ENCODE measurements around the gene TENM4.
"Not testable (repeated sequence)": the region's sequence is repeated elsewhere in the genome, so short reads cannot be mapped to it uniquely, and the experiment has no call there.

TENM4 gene

DNA sequence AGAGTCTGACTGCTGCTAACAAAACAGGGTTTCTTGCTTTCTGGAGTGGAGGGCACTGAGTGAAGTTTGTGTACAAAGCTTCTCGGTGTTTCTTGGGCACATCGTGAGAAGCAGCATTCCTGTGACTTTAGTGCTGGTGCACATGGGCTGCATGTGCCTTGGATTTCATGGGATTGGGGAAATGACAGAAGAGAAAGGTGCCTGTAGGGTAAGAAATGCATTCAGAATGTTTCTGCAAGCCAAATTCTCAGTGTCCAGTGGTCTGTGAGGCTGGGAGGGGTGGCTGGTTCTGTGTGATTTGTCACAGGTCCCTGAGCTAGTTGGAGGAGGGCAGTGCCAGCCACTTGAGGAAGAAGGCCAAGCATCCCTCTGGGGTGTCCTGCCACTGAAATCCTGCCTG lies 462.0 kb downstream of the TENM4 start:
- WGBS, 2 experiments (ENCODE audit: insufficient coverage in 2 of 2): 84 to 94% methylated on average over 2 of the region's 2 CpGs
- Histone ChIP-seq H3K27ac (ENCODE audit: low read depth, low read length, severe bottlenecking) (no peak overlapping the region), H3K4me3 (ENCODE audit: extremely low read depth, insufficient read depth, low read length, poor library complexity, severe bottlenecking) (no peak overlapping the region), H3K4me1 (ENCODE audit: control insufficient read depth, insufficient read depth, low read length, poor library complexity, severe bottlenecking) (no peaks in the 10 kb centered on the region), H3K9me3 (ENCODE audit: control insufficient read depth, low read length) (no peaks in the 10 kb centered on the region), H3K36me3 (ENCODE audit: control insufficient read depth, insufficient read depth, low read length) (no peaks in the 10 kb centered on the region)

DNA sequence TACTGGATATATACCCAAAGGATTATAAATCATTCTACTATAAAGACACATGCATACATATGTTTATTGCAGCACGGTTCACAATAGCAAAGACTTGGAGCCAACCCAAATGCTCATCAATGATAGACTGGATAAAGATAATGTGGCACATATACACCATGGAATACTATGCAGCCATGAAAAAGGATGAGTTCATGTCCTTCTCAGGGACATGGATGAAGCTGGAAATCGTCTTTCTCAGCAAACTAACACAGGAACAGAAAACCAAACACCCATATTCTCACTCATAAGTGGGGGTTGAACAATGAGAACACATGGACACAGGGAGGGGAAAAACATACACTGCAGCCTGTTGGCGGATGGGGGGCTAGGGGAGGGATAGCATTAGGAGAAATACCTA lies 463.0 kb downstream of the TENM4 start:
- H3K27ac ChIP-seq (ENCODE audit: low read depth, low read length, severe bottlenecking); H3K9me3 ChIP-seq (ENCODE audit: control insufficient read depth, low read length); H3K36me3 ChIP-seq (ENCODE audit: control insufficient read depth, insufficient read depth, low read length); H3K4me1 ChIP-seq (ENCODE audit: control insufficient read depth, insufficient read depth, low read length, poor library complexity, severe bottlenecking); H3K4me3 ChIP-seq (ENCODE audit: extremely low read depth, insufficient read depth, low read length, poor library complexity, severe bottlenecking): not testable (repeated sequence)
- WGBS, 2 experiments (ENCODE audit: insufficient coverage in 2 of 2): no CpG with 5 or more reads among the region's 3 CpGs

DNA sequence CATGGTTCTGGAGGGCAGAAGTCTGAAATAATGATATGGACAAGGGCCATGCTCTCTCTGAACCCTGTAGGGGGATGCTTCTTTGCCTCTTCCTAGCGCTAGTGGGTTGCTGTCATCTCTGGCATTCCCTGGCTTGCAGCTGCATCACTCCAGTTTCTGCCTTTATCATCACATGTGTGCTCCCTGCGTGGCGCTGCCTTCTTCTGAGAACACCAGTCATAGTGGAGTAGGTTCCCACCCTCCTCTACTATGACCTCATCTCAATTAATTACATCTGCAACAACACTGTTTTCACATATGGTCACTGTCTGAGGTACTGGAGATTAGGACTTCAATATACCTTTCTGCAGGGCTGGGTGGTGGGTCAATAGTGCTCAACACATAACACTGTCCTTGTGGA lies 463.8 kb downstream of the TENM4 start:
- 95 to 96% methylated on average over 3 of the region's 3 CpGs for WGBS, 2 experiments (ENCODE audit: insufficient coverage in 2 of 2)
- H3K27ac ChIP-seq (ENCODE audit: low read depth, low read length, severe bottlenecking): no peak overlapping the region
- H3K4me1 ChIP-seq (ENCODE audit: control insufficient read depth, insufficient read depth, low read length, poor library complexity, severe bottlenecking): no peaks in the 10 kb centered on the region
- no peaks in the 10 kb centered on the region for H3K36me3 ChIP-seq (ENCODE audit: control insufficient read depth, insufficient read depth, low read length)
- H3K9me3 ChIP-seq (ENCODE audit: control insufficient read depth, low read length): no peaks in the 10 kb centered on the region
- H3K4me3 ChIP-seq (ENCODE audit: extremely low read depth, insufficient read depth, low read length, poor library complexity, severe bottlenecking): no peak overlapping the region

DNA sequence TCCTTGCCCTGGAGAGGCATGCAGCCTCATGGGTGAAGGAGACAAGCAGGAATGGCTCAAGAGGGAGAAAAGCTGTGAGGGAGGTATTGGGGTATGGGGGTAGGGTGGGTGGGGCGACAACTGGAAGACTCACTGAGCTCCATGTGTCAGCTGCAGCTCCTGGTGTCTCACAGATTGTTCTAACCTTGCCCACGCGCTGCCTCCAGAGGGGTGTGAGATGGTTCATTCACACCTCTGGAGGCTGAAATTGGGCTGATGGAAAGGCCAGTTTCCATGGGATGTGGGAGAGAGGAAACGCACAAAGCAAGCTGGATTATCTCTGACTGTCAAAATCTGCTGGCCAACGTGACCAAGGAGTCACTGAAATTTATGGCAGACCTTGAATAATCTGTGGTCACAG lies 465.7 kb downstream of the TENM4 start:
- no peak overlapping the region for H3K4me3 ChIP-seq (ENCODE audit: extremely low read depth, insufficient read depth, low read length, poor library complexity, severe bottlenecking)
- no peaks in the 10 kb centered on the region for H3K4me1 ChIP-seq (ENCODE audit: control insufficient read depth, insufficient read depth, low read length, poor library complexity, severe bottlenecking)
- 88 to 97% methylated on average over 3 to 4 of the region's 5 CpGs for WGBS, 2 experiments (ENCODE audit: insufficient coverage in 2 of 2)
- H3K27ac ChIP-seq (ENCODE audit: low read depth, low read length, severe bottlenecking): no peak overlapping the region
- H3K36me3 ChIP-seq (ENCODE audit: control insufficient read depth, insufficient read depth, low read length): no peaks in the 10 kb centered on the region
- H3K9me3 ChIP-seq (ENCODE audit: control insufficient read depth, low read length): no peaks in the 10 kb centered on the region

DNA sequence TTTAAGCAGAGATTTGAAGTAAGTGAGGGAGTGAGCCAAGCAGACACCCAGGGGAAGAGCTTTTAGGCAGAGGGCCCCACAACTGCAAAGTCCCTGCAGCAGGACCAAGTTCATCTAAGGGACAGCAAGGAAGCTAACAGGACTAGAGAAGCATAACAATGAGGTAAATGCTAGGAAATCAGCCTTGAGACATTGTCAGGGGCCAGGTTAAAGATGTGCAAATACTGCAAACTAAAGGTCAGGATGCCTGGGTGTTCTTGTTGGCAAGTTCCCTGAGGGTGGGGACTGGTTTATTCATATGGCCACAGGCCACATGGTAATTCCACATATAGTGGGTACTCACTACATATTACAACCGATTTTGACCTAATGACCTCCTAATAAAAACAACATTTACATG lies 467.0 kb downstream of the TENM4 start:
- H3K4me1 ChIP-seq (ENCODE audit: control insufficient read depth, insufficient read depth, low read length, poor library complexity, severe bottlenecking): no peaks in the 10 kb centered on the region
- no peaks in the 10 kb centered on the region for H3K36me3 ChIP-seq (ENCODE audit: control insufficient read depth, insufficient read depth, low read length)
- WGBS, 2 experiments (ENCODE audit: insufficient coverage in 2 of 2): no CpG with 5 or more reads among the region's 1 CpG
- H3K27ac ChIP-seq (ENCODE audit: low read depth, low read length, severe bottlenecking): no peak overlapping the region
- H3K4me3 ChIP-seq (ENCODE audit: extremely low read depth, insufficient read depth, low read length, poor library complexity, severe bottlenecking): no peak overlapping the region
- H3K9me3 ChIP-seq (ENCODE audit: control insufficient read depth, low read length): no peaks in the 10 kb centered on the region

DNA sequence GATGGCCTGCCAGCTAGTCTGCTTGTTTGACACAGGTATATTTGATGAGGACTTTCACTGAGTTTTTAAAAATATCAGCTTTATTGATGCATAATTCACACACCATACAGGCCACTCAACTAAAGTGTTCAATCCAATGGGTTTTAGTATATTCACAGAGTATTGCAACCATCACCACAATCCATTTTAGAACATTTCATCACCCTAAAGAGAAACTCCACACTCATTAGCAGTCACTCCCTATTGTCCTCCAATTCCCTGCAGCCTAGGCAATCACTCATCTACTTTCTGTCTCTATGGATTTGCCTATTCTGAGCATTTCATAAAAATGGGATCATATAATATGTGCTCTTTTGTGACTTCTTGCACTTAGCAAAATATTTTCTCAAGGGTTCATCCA lies 468.2 kb downstream of the TENM4 start:
- H3K27ac ChIP-seq (ENCODE audit: low read depth, low read length, severe bottlenecking): no peak overlapping the region
- H3K4me3 ChIP-seq (ENCODE audit: extremely low read depth, insufficient read depth, low read length, poor library complexity, severe bottlenecking): no peak overlapping the region
- H3K9me3 ChIP-seq (ENCODE audit: control insufficient read depth, low read length): no peaks in the 10 kb centered on the region
- H3K4me1 ChIP-seq (ENCODE audit: control insufficient read depth, insufficient read depth, low read length, poor library complexity, severe bottlenecking): no peaks in the 10 kb centered on the region
- no peaks in the 10 kb centered on the region for H3K36me3 ChIP-seq (ENCODE audit: control insufficient read depth, insufficient read depth, low read length)

DNA sequence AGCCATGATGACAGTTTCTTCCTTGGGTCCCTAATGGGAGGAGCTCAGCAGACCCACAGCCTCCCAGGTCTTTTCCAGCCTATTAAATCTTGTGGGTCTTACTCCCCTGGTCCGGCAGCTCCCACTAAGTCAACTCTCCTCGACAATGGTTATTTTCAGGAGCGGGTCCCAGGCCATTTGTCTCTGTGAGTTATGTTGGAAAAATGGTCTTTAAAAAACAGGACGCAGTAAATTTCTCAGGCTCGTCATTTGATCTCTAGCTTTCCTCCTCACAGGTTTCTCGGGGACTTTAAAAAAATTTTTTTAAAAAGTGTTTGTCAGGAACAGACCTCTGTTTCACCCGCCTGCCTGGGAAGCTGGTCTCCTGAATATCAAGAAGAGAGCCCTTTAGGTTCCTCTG lies 468.7 kb downstream of the TENM4 start:
- Histone ChIP-seq H3K27ac (ENCODE audit: low read depth, low read length, severe bottlenecking) (no peak overlapping the region), H3K9me3 (ENCODE audit: control insufficient read depth, low read length) (no peaks in the 10 kb centered on the region), H3K4me1 (ENCODE audit: control insufficient read depth, insufficient read depth, low read length, poor library complexity, severe bottlenecking) (no peaks in the 10 kb centered on the region), H3K36me3 (ENCODE audit: control insufficient read depth, insufficient read depth, low read length) (no peaks in the 10 kb centered on the region), H3K4me3 (ENCODE audit: extremely low read depth, insufficient read depth, low read length, poor library complexity, severe bottlenecking) (no peak overlapping the region)
- WGBS, 2 experiments (ENCODE audit: insufficient coverage in 2 of 2): 85 to 100% methylated on average over 3 to 4 of the region's 7 CpGs

DNA sequence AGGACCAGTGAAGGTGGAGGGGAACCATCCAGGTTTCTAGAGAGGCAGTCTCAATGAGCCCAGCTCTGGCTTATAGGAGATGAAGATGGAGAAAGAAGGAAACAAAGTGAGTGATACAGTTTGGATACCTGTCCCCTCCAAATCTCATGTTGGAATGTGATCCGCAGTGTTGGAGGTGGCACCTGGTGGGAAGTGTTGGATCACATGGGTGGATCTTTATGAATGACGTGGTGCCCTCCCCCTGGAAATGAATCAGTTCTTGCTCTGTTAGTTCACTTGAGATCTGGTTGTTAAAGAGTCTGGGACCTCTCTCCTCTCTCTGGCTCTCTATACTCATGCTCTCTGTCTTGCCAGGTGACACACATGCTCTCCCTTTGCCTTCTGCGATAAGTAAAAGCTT lies 473.0 kb downstream of the TENM4 start:
- Histone ChIP-seq H3K4me3 (ENCODE audit: extremely low read depth, insufficient read depth, low read length, poor library complexity, severe bottlenecking) (no peak overlapping the region), H3K27ac (ENCODE audit: low read depth, low read length, severe bottlenecking) (no peak overlapping the region), H3K36me3 (ENCODE audit: control insufficient read depth, insufficient read depth, low read length) (no peaks in the 10 kb centered on the region), H3K4me1 (ENCODE audit: control insufficient read depth, insufficient read depth, low read length, poor library complexity, severe bottlenecking) (no peaks in the 10 kb centered on the region), H3K9me3 (ENCODE audit: control insufficient read depth, low read length) (no peaks in the 10 kb centered on the region)
- WGBS, 2 experiments (ENCODE audit: insufficient coverage in 2 of 2): 86 to 100% methylated on average over 1 to 2 of the region's 3 CpGs

DNA sequence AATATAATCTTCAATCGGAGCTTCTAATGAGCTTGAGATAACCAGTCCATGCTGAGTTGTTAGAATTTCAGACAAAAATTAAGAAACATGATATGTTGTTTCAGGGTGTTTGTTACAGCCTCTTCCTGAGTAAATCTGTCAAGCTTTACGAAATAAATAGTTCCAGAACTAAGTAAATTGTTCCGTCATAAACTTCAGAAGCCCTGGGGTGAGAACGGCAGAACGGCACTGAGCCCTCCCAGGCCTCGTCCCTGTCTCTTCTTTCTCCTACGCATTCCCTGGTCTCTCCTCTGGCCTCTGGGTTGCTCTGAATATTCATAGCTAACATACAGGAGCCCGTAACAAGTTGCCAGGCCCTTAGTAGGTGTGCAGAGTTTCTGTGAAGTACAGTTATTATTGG lies 475.4 kb downstream of the TENM4 start:
- Histone ChIP-seq H3K9me3 (ENCODE audit: control insufficient read depth, low read length) (no peaks in the 10 kb centered on the region), H3K4me3 (ENCODE audit: extremely low read depth, insufficient read depth, low read length, poor library complexity, severe bottlenecking) (no peak overlapping the region), H3K27ac (ENCODE audit: low read depth, low read length, severe bottlenecking) (no peak overlapping the region), H3K4me1 (ENCODE audit: control insufficient read depth, insufficient read depth, low read length, poor library complexity, severe bottlenecking) (no peaks in the 10 kb centered on the region), H3K36me3 (ENCODE audit: control insufficient read depth, insufficient read depth, low read length) (no peaks in the 10 kb centered on the region)
- 85 to 92% methylated on average over 6 of the region's 8 CpGs for WGBS, 2 experiments (ENCODE audit: insufficient coverage in 2 of 2)

DNA sequence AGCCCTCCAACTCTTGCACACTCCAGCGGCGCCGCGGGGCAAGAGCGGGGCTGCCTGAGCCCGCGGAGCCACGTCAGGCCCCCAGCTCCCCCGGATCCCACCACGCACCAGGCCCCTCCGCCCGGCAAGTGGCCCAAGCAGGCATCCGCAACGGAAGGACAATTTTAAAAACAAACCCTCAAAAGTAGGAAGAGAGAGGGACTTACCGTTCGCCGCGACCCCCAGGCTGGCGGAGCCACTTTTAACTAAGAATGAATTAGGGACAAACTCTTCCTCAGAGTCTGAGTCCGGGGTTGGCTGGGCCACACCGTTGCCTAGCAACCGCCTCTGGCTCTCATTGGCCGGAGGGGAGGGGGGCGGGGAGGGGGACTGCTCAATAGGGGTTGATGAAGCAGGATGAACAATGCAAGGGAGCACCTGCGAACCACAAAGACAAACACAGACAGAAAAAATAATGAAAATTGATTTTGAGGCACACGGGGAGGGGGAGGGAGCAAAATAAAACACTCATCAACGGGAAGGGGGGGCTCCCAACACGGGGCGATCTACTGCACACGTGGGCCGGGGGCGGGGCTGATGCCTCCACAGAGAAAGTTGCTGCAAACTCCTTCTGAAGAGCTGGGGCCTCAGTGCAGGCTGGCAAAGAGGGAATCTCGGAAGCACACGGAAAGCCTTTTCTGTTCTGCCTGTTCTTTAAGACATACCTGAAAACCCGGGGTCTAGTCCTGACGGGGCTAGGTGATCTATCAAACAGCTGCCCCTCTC lies 478.7 kb downstream of the TENM4 start:
- H3K4me3 ChIP-seq (ENCODE audit: extremely low read depth, insufficient read depth, low read length, poor library complexity, severe bottlenecking): peak overlapping the region; percentile 24
- H3K36me3 ChIP-seq (ENCODE audit: control insufficient read depth, insufficient read depth, low read length): no peaks in the 10 kb centered on the region
- 21 to 26% methylated on average over 11 to 14 of the region's 36 CpGs for WGBS, 2 experiments (ENCODE audit: insufficient coverage in 2 of 2)
- no peaks in the 10 kb centered on the region for H3K9me3 ChIP-seq (ENCODE audit: control insufficient read depth, low read length)
- peaks cover 11% of the 10 kb centered on the region for H3K4me1 ChIP-seq (ENCODE audit: control insufficient read depth, insufficient read depth, low read length, poor library complexity, severe bottlenecking)
- H3K27ac ChIP-seq (ENCODE audit: low read depth, low read length, severe bottlenecking): no peak overlapping the region

DNA sequence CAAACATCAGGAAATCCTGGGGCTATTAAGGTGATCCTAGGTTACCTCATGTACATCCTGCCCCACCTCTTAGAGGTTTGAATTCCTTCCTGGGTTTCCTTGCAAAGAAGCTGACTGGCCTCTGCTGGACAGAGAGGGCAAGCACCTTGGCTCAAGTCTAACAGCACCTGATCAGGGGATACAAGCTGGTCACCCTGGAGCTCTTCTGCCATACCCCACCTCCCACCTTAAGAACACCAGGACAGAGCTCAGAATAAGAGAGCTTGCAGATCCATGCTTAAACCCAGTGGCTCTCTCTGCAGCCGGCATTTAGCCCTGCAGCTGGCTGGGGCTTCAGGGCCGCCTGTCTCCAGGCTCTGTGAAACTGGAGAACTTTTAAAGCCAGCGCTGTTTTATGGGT lies 479.6 kb downstream of the TENM4 start:
- WGBS, 2 experiments (ENCODE audit: insufficient coverage in 2 of 2): 71 to 74% methylated on average over 1 to 3 of the region's 3 CpGs

More for the DNA sequence above, 479.6 kb downstream of the TENM4 start:
- H3K4me1 ChIP-seq (ENCODE audit: control insufficient read depth, insufficient read depth, low read length, poor library complexity, severe bottlenecking): peaks cover 11% of the 10 kb centered on the region
- H3K36me3 ChIP-seq (ENCODE audit: control insufficient read depth, insufficient read depth, low read length): no peaks in the 10 kb centered on the region
- H3K4me3 ChIP-seq (ENCODE audit: extremely low read depth, insufficient read depth, low read length, poor library complexity, severe bottlenecking): no peak overlapping the region
- no peaks in the 10 kb centered on the region for H3K9me3 ChIP-seq (ENCODE audit: control insufficient read depth, low read length)
- no peak overlapping the region for H3K27ac ChIP-seq (ENCODE audit: low read depth, low read length, severe bottlenecking)
